ENCODE data around the gene SRBD1. TPM values are rescaled to one million over a fixed set of nuclear protein-coding genes. Genes with fewer than 3 reads are reported as not detected.

The SRBD1 gene, protein sequence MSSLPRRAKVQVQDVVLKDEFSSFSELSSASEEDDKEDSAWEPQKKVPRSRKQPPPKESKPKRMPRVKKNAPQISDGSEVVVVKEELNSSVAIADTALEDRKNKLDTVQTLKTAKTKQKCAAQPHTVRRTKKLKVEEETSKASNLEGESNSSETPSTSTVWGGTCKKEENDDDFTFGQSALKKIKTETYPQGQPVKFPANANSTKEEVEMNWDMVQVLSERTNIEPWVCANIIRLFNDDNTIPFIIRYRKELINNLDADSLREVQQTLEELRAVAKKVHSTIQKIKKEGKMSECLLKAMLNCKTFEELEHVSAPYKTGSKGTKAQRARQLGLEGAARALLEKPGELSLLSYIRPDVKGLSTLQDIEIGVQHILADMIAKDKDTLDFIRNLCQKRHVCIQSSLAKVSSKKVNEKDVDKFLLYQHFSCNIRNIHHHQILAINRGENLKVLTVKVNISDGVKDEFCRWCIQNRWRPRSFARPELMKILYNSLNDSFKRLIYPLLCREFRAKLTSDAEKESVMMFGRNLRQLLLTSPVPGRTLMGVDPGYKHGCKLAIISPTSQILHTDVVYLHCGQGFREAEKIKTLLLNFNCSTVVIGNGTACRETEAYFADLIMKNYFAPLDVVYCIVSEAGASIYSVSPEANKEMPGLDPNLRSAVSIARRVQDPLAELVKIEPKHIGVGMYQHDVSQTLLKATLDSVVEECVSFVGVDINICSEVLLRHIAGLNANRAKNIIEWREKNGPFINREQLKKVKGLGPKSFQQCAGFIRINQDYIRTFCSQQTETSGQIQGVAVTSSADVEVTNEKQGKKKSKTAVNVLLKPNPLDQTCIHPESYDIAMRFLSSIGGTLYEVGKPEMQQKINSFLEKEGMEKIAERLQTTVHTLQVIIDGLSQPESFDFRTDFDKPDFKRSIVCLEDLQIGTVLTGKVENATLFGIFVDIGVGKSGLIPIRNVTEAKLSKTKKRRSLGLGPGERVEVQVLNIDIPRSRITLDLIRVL
- total RNA-seq = 10 to 100 TPM in 3 of 4 donors, 1 to 10 TPM in 1; 9.0 to 22.0 (median 13.0) TPM

DNA sequence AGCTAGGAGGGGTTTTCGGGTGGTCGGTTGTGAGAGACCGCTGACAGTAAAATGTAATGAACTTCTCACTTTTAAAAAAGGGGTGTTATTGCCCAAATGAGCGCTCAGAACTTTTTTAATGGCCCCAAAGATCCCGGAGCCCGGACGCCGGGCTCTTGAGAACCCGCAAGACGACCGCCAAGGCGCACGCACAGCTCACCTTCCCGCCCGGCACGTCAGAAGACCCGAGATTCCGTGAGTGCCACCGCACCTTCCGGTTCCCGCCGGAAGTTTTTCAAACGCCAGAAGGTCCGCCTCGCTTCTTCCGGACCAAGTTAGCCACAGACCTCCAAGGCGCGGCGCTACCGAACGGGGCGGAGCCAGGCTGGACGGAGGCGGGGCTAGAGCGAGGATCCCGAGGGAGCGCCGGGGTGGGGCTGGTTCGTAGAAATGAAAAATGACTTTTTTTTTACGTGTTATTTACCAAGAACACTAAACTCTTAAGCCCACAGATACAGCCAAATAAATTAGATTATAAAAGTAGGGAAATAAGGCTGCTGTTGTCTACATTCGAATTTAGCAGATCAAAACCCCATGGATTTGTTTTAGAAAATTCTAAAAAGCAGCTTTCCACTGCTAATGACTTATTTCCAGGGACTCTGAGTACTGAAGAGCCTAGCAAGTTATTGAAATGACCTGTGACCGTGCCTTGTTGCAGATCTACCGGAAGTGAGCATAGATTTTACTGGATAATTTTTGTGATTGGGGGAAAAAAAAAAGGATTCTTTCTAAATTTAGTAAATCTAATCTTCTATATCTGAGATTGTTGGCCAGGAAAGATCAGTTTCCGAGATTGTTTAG is at the start of gene SRBD1:
TSS of gene SRBD1 (minus strand) at position 248 of the 840 bp plus-strand sequence. CDS start 5,826 bp downstream, outside the sequence.
- peak; percentile 27 for TF ChIP-seq POLR2A (IDR thresholded peaks at IDR 0.05; ENCODE audit: low read depth)
- TF ChIP-seq, protein P1, sequence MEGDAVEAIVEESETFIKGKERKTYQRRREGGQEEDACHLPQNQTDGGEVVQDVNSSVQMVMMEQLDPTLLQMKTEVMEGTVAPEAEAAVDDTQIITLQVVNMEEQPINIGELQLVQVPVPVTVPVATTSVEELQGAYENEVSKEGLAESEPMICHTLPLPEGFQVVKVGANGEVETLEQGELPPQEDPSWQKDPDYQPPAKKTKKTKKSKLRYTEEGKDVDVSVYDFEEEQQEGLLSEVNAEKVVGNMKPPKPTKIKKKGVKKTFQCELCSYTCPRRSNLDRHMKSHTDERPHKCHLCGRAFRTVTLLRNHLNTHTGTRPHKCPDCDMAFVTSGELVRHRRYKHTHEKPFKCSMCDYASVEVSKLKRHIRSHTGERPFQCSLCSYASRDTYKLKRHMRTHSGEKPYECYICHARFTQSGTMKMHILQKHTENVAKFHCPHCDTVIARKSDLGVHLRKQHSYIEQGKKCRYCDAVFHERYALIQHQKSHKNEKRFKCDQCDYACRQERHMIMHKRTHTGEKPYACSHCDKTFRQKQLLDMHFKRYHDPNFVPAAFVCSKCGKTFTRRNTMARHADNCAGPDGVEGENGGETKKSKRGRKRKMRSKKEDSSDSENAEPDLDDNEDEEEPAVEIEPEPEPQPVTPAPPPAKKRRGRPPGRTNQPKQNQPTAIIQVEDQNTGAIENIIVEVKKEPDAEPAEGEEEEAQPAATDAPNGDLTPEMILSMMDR (IDR thresholded peaks at IDR 0.05) = no peak
- TF ChIP-seq EP300 (IDR thresholded peaks at IDR 0.05) = no peak
- TF ChIP-seq POLR2AphosphoS5 (IDR thresholded peaks at IDR 0.05) = peak; percentile 85 to 97
- Histone ChIP-seq H3K27me3 (no peaks in the 10 kb centered on the region), H3K9me3 (no peaks in the 10 kb centered on the region), H3K27ac (replicated peaks in 1 of 4) (peak within 1 kb of the TSS; percentile 91 to 96 (median 94)), H3K4me3 (peak within 1 kb of the TSS; percentile 75 to 89 (median 82)), H3K36me3 (no peaks in the 10 kb centered on the region), H3K4me1 (peaks cover 12 to 60% (median 46%) of the 10 kb centered on the region in 4 donors)
- WGBS = 5% methylated on average over 31 of the region's 44 CpGs
- intact Hi-C loops (cut with DNase I) = no loop called here
- DNase-seq (ENCODE audit: extremely low spot score) = peak; percentile 97

DNA sequence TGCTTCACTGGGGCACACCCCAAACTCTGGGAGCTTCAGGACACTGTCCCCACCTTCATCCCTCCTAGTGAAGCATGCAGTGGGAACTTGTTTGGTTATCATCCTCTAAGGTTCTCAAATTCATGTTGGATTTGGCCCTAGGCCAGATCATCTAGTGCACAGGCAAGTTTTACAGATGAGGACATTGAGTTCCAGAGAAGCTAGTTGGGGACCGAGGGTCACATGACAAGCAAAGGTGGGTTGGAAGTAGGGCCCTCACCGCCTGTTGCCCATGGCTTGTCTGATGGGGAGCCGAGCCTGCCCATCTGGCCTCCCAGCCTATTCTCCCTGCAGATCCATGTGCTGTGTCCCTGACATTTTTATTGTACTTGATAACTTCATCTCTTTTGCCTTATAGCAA is 43.2 kb upstream of the SRBD1 start:
- no peak overlapping the region for H3K27ac ChIP-seq (replicated peaks in 1 of 4)
- peaks cover 20 to 59% (median 49%) of the 10 kb centered on the region in 4 donors for H3K4me1 ChIP-seq
- H3K9me3 ChIP-seq = no peaks in the 10 kb centered on the region
- no peaks in the 10 kb centered on the region for H3K36me3 ChIP-seq
- 100% methylated on average over 3 of the region's 3 CpGs for WGBS
- H3K27me3 ChIP-seq = no peaks in the 10 kb centered on the region
- no peak overlapping the region for H3K4me3 ChIP-seq
- TF ChIP-seq EP300 (IDR thresholded peaks at IDR 0.05) = no peak
- TF ChIP-seq, protein P1 (IDR thresholded peaks at IDR 0.05) = no peak
- TF ChIP-seq POLR2AphosphoS5 (IDR thresholded peaks at IDR 0.05) = no peak
- TF ChIP-seq POLR2A (IDR thresholded peaks at IDR 0.05; ENCODE audit: low read depth) = no peak
- intact Hi-C loops (cut with DNase I) = no loop called here
- DNase-seq (ENCODE audit: extremely low spot score) = no peak

DNA sequence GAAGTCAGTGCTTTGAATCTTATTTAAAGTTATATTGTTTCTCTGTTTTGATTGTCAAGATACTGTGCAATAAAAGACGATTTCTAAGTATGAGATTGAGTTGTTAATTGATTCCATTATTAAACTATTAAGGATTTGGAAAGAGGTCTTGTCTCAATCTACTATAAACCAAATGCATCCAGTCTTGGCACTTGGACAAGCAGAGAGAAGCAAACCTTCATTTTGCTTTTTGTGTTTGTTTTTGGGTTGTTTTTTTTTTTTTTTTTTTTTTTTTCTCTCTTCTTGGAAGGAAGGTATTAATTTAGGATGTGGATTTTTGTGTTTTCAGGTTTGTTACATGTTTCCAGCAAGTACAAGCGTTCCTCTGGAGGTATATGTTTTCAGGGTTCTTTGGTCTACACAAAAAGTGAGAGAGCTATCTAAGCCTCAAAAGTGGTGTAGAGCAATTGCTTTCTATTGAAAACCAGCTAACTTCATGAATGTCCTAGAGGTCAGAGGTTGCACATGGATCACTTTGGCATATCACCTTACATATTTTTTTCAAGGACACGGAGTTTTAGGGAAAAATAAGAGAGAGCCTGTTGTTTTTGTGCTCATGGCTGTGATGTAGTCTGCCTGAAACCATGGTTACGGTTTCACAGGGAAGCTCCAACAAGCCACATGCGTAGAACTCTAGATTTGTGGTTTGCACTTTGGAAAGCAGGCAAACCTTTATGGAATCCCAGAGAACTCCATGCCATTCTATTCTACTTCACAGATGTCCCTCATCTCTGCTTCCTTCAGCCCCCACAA is 42.3 kb upstream of the SRBD1 start:
- peak overlapping the region in 2 of 4 donors; percentile 100 for H3K27ac ChIP-seq (replicated peaks in 1 of 4)
- intact Hi-C loops (cut with DNase I) = no loop called here
- WGBS = 63% methylated on average over 5 of the region's 5 CpGs
- no peaks in the 10 kb centered on the region for H3K9me3 ChIP-seq
- DNase-seq (ENCODE audit: extremely low spot score) = no peak
- H3K27me3 ChIP-seq = no peaks in the 10 kb centered on the region
- TF ChIP-seq, protein P1 (IDR thresholded peaks at IDR 0.05) = no peak
- TF ChIP-seq POLR2AphosphoS5 (IDR thresholded peaks at IDR 0.05) (no peak), EP300 (IDR thresholded peaks at IDR 0.05) (no peak), POLR2A (IDR thresholded peaks at IDR 0.05; ENCODE audit: low read depth) (no peak)
- H3K4me1 ChIP-seq = peaks cover 28 to 69% (median 58%) of the 10 kb centered on the region in 4 donors
- H3K4me3 ChIP-seq = peak overlapping the region; percentile 89 to 99 (median 94)
- H3K36me3 ChIP-seq = no peaks in the 10 kb centered on the region

Data from esophagus muscularis mucosa (tissue), 4 donors.